Right ventricle myocardium superior (tissue), 1 donor: ENCODE results near the gene MLEC. TPM values are rescaled to one million over a fixed set of nuclear protein-coding genes. Genes with fewer than 3 reads are reported as not detected.

Experiments used
- ATAC-seq: fragments of 200-7000 bp; cut with Tn5 transposase; one replicate; pipeline ENCODE4 v1.9.1; 2020; ENCODE audit warnings: mild to moderate bottlenecking; ENCODE audit not compliant: poor library complexity
- DNase-seq: peaks from one replicate; pipeline ENCODE4 v3.0.0-alpha.2; 2020
- intact Hi-C: fragments of 100-400 bp; cut with DNase I; formaldehyde crosslinking; loops from one replicate; pipeline ENCODE4 v1.11.2; 2022
- total RNA-seq: library from RNA; stranded (reverse); fragmentation: NEBNext Ultra II Directional; extraction: Animal tissue kit (Norgen Biotek cat#: 25700); gene quantifications from one replicate; pipeline ENCODE4 v1.2.1, GENCODE V29; 2021
- donor health status: DM: no; HTN: yes; CAD: no; lungs with severe emphysema.

Gene MLEC
- total RNA-seq, 1 donor from 2014 or later: 125 TPM

DNA sequence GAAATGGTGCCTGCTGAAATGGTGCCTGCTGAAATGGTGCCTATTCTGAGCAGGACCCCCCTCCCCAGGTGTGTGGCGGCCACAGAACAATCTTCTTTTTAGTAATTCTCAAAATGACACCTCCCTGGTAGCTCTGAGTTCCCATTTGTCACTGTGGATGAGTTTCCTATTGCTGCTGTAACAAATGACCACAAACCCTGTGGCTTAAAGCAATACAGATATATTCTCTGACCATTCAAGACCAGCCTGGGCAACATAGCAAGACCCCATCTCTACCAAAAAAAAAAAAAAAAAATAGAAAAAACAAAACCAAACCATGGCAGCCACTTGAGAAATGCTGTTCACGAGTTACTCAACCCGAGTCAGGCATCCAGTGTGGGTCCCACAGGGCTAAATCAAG lies 46.6 kb downstream of the MLEC start:
- intact Hi-C loops: no loop called here
- no peak for ATAC-seq
- no peak for DNase-seq

DNA sequence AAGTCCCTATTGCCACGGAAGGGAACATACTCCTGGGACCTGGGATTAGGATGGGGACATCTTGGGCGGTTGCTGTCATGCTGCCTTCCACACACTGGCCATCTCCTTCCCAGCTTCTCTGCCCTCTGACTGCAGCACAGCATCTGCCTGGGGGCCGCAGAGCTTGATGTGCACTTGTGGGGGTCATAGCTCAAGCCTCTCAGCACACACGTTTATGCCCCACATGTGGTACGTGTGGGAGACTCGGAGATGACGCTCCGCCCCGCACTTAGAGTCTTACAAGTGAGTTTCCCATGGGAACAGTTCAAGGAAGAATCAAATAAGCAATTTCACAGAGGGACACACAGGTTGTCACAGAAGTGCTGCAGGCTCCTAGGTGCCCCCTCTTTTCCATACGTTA lies 47.3 kb downstream of the MLEC start:
- DNase-seq: no peak
- intact Hi-C loops: no loop called here
- ATAC-seq: no peak

DNA sequence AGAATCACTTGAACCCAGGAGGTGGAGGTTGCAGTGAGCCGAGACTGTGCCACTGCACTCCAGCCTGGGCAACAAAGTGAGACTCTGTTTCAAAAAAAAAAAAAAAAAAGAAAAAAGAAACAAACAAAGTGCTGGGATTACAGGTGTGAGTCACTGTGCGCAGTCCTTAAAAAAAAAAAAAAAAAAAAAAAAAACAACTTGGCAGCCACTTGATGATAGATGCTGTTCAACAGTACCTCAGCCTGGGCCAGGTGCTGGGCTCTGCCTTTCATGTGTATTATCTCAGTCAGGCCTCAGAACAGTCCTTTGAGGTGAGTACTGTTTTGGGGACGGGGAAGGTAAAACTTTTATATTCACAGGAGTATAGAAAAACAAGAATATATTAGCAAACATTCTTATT lies 48.2 kb downstream of the MLEC start:
- intact Hi-C loops: no loop called here
- no peak for DNase-seq
- ATAC-seq: no peak

DNA sequence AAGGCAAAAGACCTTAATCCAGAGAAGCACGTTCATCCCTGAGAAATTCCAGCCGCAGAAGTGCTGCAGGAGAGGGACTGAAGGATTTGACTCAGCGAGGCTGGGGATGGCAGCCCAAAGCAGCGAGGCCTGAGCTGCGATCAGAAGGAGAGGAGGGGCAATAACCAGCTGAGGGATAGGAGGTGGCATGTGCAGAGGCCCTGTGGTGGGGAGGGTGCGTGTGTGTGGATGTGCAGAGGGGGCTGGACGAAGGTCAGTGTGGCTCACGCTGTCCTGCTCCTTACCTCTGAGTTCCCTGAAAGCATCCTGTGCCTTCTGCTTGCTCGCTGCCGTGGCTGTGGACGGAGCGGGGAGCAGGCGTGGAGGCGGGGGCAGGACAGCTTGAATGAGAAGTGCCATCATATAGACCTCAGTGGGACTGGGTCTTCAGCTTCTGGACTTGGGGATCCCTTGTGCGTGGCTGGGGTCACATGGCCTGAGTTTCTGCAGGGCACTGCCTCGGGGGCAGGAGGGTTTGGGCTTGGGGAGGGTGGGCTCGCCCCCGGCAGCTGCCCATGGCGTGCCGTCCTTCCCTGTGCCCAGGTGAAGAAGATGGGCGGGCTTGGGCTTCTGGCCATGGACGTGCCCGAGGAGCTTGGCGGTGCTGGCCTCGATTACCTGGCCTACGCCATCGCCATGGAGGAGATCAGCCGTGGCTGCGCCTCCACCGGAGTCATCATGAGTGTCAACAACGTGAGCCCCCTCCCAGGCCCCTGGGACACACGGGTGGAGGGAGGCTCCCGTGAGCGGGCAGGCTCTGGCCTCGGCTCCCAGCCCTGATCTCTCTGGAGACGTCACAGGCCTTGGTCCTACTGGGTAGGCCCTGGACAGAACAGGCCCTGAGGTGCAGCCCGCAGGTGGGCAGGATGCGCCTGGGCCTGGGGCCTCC lies 49.7 kb downstream of the MLEC start:
- intact Hi-C loops: no loop called here
- no peak for ATAC-seq
- DNase-seq: no peak

DNA sequence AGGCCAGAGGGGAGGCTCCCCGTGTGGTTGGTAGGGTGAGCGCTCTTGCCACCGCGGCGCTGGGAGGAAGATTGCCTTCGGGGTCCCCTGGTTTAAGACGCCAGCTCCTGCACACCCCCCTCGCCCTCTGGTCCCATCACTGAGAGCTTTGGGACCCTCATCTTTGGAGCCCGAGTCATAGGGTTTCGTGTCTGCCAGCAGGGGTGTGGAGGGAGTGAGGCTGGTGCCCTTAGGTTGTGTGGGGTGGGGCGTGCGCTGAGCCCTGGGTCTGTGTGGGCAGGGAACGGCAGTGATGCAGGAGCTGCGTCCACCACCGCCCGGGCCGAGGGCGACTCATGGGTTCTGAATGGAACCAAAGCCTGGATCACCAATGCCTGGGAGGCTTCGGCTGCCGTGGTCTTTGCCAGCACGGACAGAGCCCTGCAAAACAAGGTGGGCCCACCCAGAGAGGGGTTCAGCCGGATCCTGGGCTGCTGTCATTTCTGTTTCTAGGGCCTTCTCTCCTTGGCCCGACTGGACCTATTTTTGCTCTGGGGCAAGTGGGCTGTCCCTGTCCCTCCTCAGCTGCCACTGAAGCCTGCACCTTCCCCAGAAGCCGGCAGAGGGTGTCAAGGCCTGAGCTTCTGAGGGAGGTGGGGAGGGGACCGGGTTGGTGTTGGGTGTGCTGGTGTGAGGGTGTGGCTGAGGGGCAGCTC lies 50.8 kb downstream of the MLEC start:
- intact Hi-C loops: no loop called here
- DNase-seq: no peak
- no peak for ATAC-seq

DNA sequence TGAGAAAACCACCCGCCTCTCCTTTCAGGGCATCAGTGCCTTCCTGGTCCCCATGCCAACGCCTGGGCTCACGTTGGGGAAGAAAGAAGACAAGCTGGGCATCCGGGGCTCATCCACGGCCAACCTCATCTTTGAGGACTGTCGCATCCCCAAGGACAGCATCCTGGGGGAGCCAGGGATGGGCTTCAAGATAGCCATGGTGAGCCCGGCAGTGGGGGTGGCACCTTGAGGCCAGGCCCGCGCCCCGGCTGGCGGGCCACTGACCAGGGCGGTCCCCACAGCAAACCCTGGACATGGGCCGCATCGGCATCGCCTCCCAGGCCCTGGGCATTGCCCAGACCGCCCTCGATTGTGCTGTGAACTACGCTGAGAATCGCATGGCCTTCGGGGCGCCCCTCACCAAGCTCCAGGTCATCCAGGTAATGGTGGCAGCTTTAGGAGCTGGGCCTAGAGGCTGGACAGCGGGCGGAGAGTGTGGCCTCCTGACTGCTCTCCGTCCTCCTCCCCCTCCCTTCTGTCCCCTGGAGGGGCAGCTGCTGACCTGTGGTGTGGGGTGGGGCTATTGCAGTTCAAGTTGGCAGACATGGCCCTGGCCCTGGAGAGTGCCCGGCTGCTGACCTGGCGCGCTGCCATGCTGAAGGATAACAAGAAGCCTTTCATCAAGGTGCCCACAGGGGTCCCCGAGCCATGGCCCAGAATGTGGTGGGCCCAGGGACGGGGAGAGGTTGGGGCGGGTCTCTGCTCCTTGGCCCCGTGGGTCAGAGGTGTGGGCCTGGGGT lies 51.5 kb downstream of the MLEC start:
- ATAC-seq (peak; percentile 8), DNase-seq (no peak)
- intact Hi-C loops: no loop called here

DNA sequence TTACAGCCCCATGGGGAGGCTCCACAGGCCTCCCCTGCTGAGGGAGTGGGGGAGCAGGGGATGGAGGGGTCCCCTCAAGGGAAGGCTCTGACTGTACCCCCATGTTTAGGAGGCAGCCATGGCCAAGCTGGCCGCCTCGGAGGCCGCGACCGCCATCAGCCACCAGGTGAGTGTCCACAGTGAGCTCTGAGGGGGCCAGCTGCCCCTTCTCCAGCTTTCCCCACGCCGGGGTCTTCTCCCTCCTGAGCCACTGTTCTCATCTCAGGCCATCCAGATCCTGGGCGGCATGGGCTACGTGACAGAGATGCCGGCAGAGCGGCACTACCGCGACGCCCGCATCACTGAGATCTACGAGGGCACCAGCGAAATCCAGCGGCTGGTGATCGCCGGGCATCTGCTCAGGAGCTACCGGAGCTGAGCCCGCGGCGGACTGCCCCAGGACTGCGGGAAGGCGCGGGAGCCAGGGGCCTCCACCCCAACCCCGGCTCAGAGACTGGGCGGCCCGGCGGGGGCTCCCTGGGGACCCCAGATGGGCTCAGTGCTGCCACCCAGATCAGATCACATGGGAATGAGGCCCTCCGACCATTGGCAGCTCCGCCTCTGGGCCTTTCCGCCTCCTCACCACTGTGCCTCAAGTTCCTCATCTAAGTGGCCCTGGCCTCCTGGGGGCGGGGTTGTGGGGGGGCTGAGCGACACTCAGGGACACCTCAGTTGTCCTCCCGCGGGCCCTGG lies 52.2 kb downstream of the MLEC start:
- intact Hi-C loops: no loop called here
- DNase-seq (no peak), ATAC-seq (peak; percentile 4)

DNA sequence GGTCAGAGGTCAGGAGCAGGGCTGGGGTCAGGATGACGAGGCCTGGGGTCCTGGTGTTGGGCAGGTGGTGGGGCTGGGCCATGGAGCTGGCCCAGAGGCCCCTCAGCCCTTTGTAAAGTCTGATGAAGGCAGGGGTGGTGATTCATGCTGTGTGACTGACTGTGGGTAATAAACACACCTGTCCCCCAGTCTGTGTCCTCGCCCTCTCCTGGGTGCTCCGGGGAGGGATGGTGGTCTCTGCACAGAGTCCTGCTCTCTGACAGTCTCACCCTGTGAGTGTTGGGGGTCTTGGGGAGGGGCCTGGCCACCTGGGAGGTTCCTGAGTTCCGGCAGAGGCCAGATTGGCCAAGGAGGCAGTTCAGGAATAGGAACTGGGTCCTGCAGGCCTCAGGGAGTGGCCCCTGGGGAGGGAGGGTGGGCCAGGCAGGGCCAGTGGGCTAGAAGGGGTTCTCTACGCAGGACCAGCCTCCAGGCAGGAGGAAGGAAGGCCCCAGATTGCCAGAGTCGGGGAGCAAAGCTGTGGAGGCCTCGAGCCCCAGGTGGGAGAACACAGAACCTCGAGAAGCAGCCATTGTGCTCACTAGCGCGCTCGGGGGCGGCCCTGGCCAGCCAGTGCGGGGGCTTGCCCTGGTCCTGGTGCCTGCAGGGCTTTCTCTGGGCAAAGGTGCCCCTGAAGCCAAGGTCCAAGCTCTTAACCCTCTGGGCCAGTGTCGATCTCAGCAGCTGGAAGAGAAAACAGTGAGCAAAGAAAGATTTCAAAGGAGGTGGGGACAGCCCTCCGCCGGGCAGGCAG lies 53.1 kb downstream of the MLEC start:
- no peak for DNase-seq
- intact Hi-C loops: no loop called here
- no peak for ATAC-seq

DNA sequence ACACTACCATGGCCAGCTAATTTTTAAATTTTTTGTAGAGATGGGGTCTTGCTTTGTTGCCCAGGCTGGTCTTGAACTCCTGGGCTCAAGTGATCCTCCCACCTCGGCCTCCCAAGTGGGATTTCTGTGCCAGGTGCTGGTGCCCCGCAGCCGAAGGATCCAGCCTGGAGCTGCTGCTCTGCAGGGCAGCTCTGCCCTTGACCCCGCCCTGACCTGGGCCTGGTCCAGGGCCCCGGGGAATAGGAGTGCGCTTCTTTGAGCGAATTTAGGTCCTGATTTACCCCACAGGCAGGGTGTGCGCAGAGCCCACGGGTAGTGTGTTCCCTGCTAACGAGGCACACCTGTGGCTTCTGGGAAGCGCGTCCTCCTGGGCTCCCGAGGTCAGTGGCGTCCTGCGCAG lies 53.9 kb downstream of the MLEC start:
- ATAC-seq: no peak
- no peak for DNase-seq
- intact Hi-C loops: no loop called here

DNA sequence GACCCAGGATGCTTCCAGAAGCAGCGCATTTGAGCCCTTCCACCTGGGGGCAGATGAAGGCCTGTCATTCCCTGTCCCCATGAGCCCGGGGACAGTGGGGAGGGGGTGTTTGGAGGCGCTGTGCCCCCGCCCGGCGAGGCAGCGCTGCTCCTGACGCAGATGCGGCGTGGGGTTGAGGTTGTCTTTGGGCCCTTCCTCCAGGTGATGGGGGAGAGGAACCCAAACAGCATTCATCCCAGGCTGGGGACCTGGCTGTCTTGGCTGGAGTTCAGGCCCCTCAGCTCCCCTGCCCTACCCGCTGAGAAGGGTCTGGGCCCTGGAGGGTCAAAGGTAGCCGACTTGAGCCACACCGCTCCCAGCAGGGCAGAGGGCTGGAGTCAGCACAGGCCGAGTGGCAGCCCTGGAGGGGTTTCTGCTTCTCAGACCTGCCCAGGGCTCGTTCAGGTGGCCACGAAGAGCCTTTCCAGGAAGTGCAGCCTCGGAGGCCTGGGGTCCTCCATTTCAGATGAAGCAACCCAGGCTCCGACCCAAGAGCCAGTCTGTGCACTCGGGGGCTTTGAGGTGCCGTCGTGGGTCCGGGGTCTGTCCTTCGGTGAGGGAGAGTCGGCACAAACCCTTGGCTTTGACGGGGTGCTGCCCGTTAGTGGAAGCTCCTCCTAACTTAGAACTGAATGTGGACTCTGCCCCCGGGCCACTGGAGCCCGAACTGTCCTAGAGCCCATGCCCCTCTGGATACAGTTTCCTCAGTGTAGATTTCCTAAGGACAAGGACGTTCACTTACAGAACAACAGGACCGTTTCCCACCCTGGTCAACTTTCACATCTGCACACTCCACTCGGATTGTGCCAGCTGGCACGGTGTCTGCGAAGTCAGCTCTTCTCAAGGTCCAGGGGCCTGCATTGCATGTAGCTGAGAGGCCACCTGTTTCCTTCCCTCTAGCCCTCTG lies 54.8 kb downstream of the MLEC start:
- DNase-seq (peak; percentile 62), ATAC-seq (peak; percentile 57)
- intact Hi-C loops: no loop called here

DNA sequence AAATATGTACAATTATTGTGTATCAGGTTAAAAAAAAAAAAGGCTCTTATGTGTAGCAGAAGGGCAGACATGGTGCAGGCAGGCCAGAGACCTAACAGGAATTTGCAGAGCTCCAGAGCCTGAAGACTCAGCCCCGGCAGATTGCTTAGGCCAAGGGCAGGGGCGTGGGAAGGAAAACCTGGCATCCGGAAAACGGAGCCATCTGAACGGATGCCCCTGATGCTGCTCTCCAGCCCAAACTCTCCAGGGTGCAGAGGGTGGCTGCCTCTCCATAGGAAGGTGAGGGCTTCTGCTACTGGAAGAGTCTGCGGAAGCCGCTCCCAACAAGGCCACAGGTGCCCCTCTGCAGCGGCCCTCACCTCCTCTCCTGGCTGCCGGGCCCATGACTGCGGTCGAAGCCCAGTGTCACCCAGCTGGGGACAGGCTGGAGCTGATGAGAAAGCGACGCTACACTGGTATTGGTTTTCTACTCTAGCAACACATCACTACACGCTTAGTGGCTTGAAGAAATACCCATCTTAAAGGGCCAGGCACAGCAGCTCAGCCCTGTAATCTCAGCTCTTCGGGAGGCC lies 58.1 kb downstream of the MLEC start:
- intact Hi-C loops: no loop called here
- no peak for DNase-seq
- no peak for ATAC-seq

DNA sequence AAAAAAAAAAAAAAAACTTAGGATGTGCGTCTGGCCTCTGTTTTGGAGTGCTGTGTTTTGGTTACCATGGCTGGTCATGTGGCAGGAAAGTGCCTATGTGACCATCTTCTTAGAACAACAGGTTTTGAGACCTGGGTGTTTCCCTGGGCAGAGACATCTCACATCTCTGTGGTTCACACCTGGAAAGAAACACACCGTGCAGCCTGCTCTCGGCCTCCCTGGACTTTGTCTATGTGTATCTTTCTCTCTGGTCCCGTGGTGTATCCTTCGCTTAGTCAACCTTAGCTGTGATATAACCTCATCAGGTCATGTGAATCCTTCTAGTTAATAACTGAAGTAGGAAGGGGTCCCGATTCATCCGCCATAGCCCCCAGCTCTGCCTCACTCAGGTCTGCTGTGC lies 61.3 kb downstream of the MLEC start:
- intact Hi-C loops: no loop called here
- no peak for DNase-seq
- ATAC-seq: no peak

DNA sequence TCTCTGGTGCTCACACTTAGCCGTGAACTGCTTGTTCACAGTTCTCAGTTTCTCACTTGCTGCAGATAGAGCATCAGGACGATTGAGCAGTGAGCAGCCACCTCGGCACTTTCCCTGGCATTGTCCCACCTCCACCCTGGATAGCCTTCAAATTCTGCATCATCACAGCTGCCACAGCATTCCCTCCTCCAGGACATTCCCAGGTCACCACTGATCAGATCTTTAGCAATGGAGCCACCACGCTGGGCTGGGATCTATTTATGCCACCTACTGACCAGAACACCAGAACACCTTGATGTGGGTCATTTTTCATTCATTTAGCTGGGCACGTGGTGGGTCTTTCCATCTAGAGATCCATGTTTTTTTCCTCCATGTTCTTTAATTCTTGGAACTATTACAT lies 62.3 kb downstream of the MLEC start:
- ATAC-seq: no peak
- intact Hi-C loops: no loop called here

DNA sequence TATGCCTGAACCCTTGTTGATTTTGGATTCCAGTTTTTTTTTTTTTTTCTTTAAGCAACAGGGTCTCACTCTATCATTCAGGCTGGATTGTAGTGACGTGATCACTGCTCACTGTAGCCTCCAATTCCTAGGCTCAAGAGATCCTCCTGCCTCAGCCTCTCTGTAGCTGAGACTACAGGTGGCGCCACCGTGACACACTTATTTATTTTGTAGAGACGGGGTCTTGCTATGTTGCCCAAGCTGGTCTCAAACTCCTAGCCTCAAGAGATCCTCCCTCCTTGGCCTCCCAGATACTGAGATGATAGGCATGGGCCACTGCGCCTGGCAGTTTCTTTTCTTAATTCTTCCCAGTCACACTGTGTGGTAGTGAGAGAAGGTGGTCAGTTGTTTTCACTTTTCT lies 63.9 kb downstream of the MLEC start:
- DNase-seq (no peak), ATAC-seq (no peak)
- intact Hi-C loops: no loop called here

More for the DNA sequence above, 62.3 kb downstream of the MLEC start:
- DNase-seq: no peak

DNA sequence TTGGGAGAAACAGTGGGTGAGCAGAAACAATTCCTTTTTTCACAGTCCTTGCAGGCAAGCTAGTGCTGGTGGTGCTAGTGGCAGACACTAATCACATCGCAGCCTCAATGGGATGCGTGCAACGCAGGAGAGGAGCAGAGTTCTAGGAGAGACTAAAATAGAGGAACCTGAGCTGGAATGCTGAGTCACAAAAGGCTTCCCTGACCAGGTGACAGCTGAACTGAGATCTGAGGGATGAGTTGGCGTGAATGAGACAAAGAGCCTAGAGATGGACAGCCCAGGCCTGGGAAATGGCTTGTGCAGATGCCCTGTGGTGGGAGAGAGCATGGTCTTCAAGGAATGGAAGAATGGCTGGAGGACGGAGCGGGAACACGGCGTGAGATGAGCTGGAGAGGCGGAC lies 64.4 kb downstream of the MLEC start:
- no peak for DNase-seq
- intact Hi-C loops: no loop called here
- no peak for ATAC-seq
